IMR-90 (cell line): ENCODE measurements around the gene GPX5. TPM values are rescaled to one million over a fixed set of nuclear protein-coding genes. Genes with fewer than 3 reads are reported as not detected.

Source experiments
- ATAC-seq: fragments of 200-7000 bp; cut with Tn5 transposase; 2 replicates; pipeline ENCODE4 v1.9.1; 2020; ENCODE audit warnings: low read depth, mild to moderate bottlenecking, moderate library complexity
- BruUV-seq: library from RNA; stranded (reverse); fragments of 400-500 nt; replicated peaks from 2 replicates; lab custom pipeline; 2021; lab: Mats Ljungman, UMichigan
- CTCF ChIA-PET: fragments of 300-600 bp; formaldehyde crosslinking; extraction: SDS; loops from one replicate; lab custom pipeline; 2021; ENCODE audit warnings: antibody characterized with exemption; lab: Yijun Ruan, JAX
- POLR2A ChIA-PET: fragments of 300-600 bp; sonication (Branson Sonifier 250); formaldehyde crosslinking; loops from one replicate; lab custom pipeline; 2022; ENCODE audit warnings: antibody characterized with exemption; ENCODE audit not compliant: unreplicated experiment; lab: Charles Lee
- DNase-seq: peaks from one replicate; pipeline ENCODE4 v3.0.0; 2013
- H2AFZ ChIP-seq: replicated peaks from 2 replicates; pipeline ENCODE3; 2013; ENCODE audit warnings: low read length, mild to moderate bottlenecking; ENCODE audit not compliant: poor library complexity
- H2AK5ac ChIP-seq: 2 replicates; pipeline ENCODE4 v1.6.1; 2013; ENCODE audit warnings: low read depth, low read length, inconsistent platforms
- H2AK9ac ChIP-seq: replicated peaks from 2 replicates; pipeline ENCODE3; 2013; ENCODE audit warnings: mild to moderate bottlenecking, low read depth, low read length, moderate library complexity; ENCODE audit not compliant: poor library complexity
- H2BK120ac ChIP-seq: 2 replicates; pipeline ENCODE4 v1.6.1; 2013; ENCODE audit warnings: low read depth, low read length, inconsistent platforms
- H2BK15ac ChIP-seq: 3 replicates; pipeline ENCODE4 v1.6.1; 2013; ENCODE audit warnings: low read depth, low read length, inconsistent platforms
- H2BK20ac ChIP-seq: 2 replicates; pipeline ENCODE4 v1.6.1; 2013; ENCODE audit warnings: low read depth, mild to moderate bottlenecking, inconsistent platforms, low read length, moderate library complexity
- H2BK5ac ChIP-seq: 2 replicates; pipeline ENCODE4 v1.6.1; 2013; ENCODE audit warnings: mild to moderate bottlenecking, low read depth, low read length, inconsistent platforms; ENCODE audit not compliant: poor library complexity, severe bottlenecking
- H3K14ac ChIP-seq: replicated peaks from 2 replicates; pipeline ENCODE4 v1.6.1; 2013; ENCODE audit warnings: low read depth, low read length, inconsistent platforms
- H3K18ac ChIP-seq: 2 replicates; pipeline ENCODE4 v1.6.1; 2013; ENCODE audit warnings: low read depth, low read length, control low read depth
- H3K23ac ChIP-seq: 2 replicates; pipeline ENCODE4 v1.6.1; 2013; ENCODE audit warnings: low read depth, low read length, inconsistent platforms
- H3K27ac ChIP-seq: 2 replicates; pipeline ENCODE4 v1.5.1; 2013; ENCODE audit warnings: mild to moderate bottlenecking, control low read depth, low read length; ENCODE audit not compliant: insufficient read depth
- H3K27me3 ChIP-seq: 2 replicates; pipeline ENCODE4 v1.6.1; 2013; ENCODE audit warnings: low read length; ENCODE audit not compliant: control insufficient read depth, insufficient read depth
- H3K36me3 ChIP-seq: 2 replicates; pipeline ENCODE4 v1.6.1; 2013; ENCODE audit warnings: low read length, mixed read lengths; ENCODE audit not compliant: control insufficient read depth, insufficient read depth
- H3K4ac ChIP-seq: 2 replicates; pipeline ENCODE4 v1.6.1; 2013; ENCODE audit warnings: low read depth, low read length, inconsistent platforms
- H3K4me1 ChIP-seq: 2 replicates; pipeline ENCODE4 v1.6.1; 2013; ENCODE audit warnings: low read length, mixed read lengths; ENCODE audit not compliant: control insufficient read depth, insufficient read depth
- H3K4me2 ChIP-seq: 2 replicates; pipeline ENCODE4 v1.6.1; 2013; ENCODE audit warnings: low read depth, mild to moderate bottlenecking, control low read depth, low read length, moderate library complexity
- H3K4me3 ChIP-seq: 2 replicates; pipeline ENCODE4 v1.5.1; 2013; ENCODE audit warnings: low read depth, mild to moderate bottlenecking, control low read depth, low read length, moderate library complexity; ENCODE audit not compliant: insufficient read depth
- H3K56ac ChIP-seq: 2 replicates; pipeline ENCODE4 v1.6.1; 2013; ENCODE audit warnings: low read length, inconsistent platforms; ENCODE audit not compliant: insufficient read depth; ENCODE audit errors: extremely low read depth
- H3K79me1 ChIP-seq, 2 experiments: 2 replicates each; pipeline ENCODE4 v1.6.1; 2013; ENCODE audit warnings: low read length in 2 of 2, inconsistent platforms in 1 of 2, low read depth in 1 of 2
- H3K9ac ChIP-seq: 2 replicates; pipeline ENCODE4 v1.6.1; 2013; ENCODE audit warnings: low read depth, low read length, control low read depth
- H3K9me1 ChIP-seq: 2 replicates; pipeline ENCODE4 v1.6.1; 2013; ENCODE audit warnings: low read length, inconsistent platforms; ENCODE audit not compliant: insufficient read depth
- H3K9me3 ChIP-seq: 2 replicates; pipeline ENCODE4 v1.6.1; 2013; ENCODE audit warnings: low read length; ENCODE audit not compliant: control insufficient read depth, insufficient read depth
- H4K20me1 ChIP-seq: 2 replicates; pipeline ENCODE4 v1.6.1; 2013; ENCODE audit warnings: low read length, inconsistent platforms; ENCODE audit not compliant: insufficient read depth
- H4K5ac ChIP-seq: 2 replicates; pipeline ENCODE4 v1.6.1; 2013; ENCODE audit warnings: mild to moderate bottlenecking, low read depth, low read length, control low read depth
- H4K8ac ChIP-seq, 2 experiments: 2 replicates each; pipeline ENCODE4 v1.6.1; 2013; ENCODE audit warnings: low read depth in 2 of 2, low read length in 2 of 2, control low read depth in 1 of 2, inconsistent platforms in 1 of 2
- H4K91ac ChIP-seq: 2 replicates; pipeline ENCODE4 v1.6.1; 2013; ENCODE audit warnings: low read depth, low read length, inconsistent platforms; ENCODE audit not compliant: insufficient read depth
- BHLHE40 ChIP-seq: fragments of 150-350 bp; IDR thresholded peaks from 2 replicates; pipeline ENCODE4 v1.6.1; 2016; ENCODE audit warnings: mild to moderate bottlenecking, low read depth, low read length
- CEBPB ChIP-seq: IDR thresholded peaks from 2 replicates; pipeline ENCODE4 v1.6.1; 2012; ENCODE audit warnings: low read depth, low read length, improper control_type of control experiment
- CHD1 ChIP-seq: IDR thresholded peaks from 2 replicates; pipeline ENCODE4 v1.6.1; 2012; ENCODE audit warnings: low read depth, low read length, improper control_type of control experiment
- FOS ChIP-seq: fragments of 150-350 bp; IDR thresholded peaks from 2 replicates; pipeline ENCODE4 v1.6.1; 2016; ENCODE audit warnings: low read depth, low read length
- MAZ ChIP-seq: IDR thresholded peaks from 2 replicates; pipeline ENCODE4 v1.6.1; 2012; ENCODE audit warnings: low read depth, mild to moderate bottlenecking, low read length, improper control_type of control experiment, moderate library complexity, borderline replicate concordance
- MXI1 ChIP-seq: IDR thresholded peaks from 2 replicates; pipeline ENCODE4 v1.6.1; 2012; ENCODE audit warnings: low read depth, mild to moderate bottlenecking, low read length, moderate library complexity, borderline replicate concordance
- NFE2L2 ChIP-seq: fragments of 150-350 bp; IDR thresholded peaks from 2 replicates; pipeline ENCODE4 v1.6.1; 2016; ENCODE audit warnings: low read depth, mild to moderate bottlenecking, low read length
- POLR2A ChIP-seq: IDR thresholded peaks from 2 replicates; pipeline ENCODE4 v1.6.1; 2012; ENCODE audit warnings: mild to moderate bottlenecking, low read depth, low read length
- RCOR1 ChIP-seq: IDR thresholded peaks from 2 replicates; pipeline ENCODE4 v1.6.1; 2012; ENCODE audit warnings: mild to moderate bottlenecking, low read length, improper control_type of control experiment; ENCODE audit not compliant: insufficient replicate concordance
- RFX5 ChIP-seq: IDR thresholded peaks from 2 replicates; pipeline ENCODE4 v1.8.0; 2012; ENCODE audit warnings: low read depth, mild to moderate bottlenecking, low read length, moderate library complexity
- SMC3 ChIP-seq: fragments of 150-350 bp; IDR thresholded peaks from 2 replicates; pipeline ENCODE4 v1.6.1; 2016; ENCODE audit warnings: low read depth, mild to moderate bottlenecking, antibody characterized with exemption, low read length, moderate library complexity
- WGBS, 2 experiments: methylation state at CpG; one replicate each; pipeline versions ENCODE4 v1.1.5 to v1.1.7; 2013; ENCODE audit warnings: missing lambda C conversion rate in 2 of 2; ENCODE audit not compliant: insufficient read length in 1 of 2; ENCODE audit errors: extremely low coverage in 2 of 2; 5-methylcytosine and 5-hydroxymethylcytosine counted together
- dilution Hi-C: fragments of 300-500 bp; cut with HindIII; formaldehyde crosslinking; loops from one replicate; pipeline ENCODE4 v1.14.3; 2018; ENCODE audit warnings: low sequenced_read_pairs; ENCODE audit not compliant: unreplicated experiment
- in situ Hi-C: fragments of 300-500 bp; cut with MboI; formaldehyde crosslinking; loops from 3 replicates; pipeline ENCODE4 v1.14.3; 2019; ENCODE audit warnings: low sequenced_read_pairs, inconsistent platforms, mixed read lengths
- intact Hi-C: fragments of 100-400 bp; cut with micrococcal nuclease; formaldehyde crosslinking; loops from 2 replicates; pipeline ENCODE4 v1.10.0; 2022
- polyA plus RNA-seq, 3 experiments: library from polyadenylated mRNA; depleted of rRNA; stranded (reverse); fragments of >200 nt; gene quantifications; 2 replicates each; pipeline ENCODE4 v1.2.3, GENCODE V29; 2012; ENCODE audit warnings: low replicate concordance in 1 of 3
- total RNA-seq: library from RNA; depleted of rRNA; stranded (reverse); fragments of >200 nt; gene quantifications from 2 replicates; pipeline ENCODE4 v1.2.3, GENCODE V29; 2012
- TF ChIP-seq, protein P1 (sequence below): fragments of 150-350 bp; IDR thresholded peaks from 2 replicates; pipeline ENCODE4 v1.6.1; 2016; ENCODE audit warnings: low read depth, mild to moderate bottlenecking, low read length, moderate library complexity, borderline replicate concordance
- TF ChIP-seq, protein P2 (sequence below): conservative IDR thresholded peaks from 2 replicates; pipeline ENCODE4 v1.5.1; 2012; ENCODE audit warnings: mild to moderate bottlenecking, low read depth, low read length, improper control_type of control experiment

Gene GPX5
- total and polyA plus RNA-seq, 2 of the 4 experiments (the other 2 are of a cell fraction), result not detected

DNA sequence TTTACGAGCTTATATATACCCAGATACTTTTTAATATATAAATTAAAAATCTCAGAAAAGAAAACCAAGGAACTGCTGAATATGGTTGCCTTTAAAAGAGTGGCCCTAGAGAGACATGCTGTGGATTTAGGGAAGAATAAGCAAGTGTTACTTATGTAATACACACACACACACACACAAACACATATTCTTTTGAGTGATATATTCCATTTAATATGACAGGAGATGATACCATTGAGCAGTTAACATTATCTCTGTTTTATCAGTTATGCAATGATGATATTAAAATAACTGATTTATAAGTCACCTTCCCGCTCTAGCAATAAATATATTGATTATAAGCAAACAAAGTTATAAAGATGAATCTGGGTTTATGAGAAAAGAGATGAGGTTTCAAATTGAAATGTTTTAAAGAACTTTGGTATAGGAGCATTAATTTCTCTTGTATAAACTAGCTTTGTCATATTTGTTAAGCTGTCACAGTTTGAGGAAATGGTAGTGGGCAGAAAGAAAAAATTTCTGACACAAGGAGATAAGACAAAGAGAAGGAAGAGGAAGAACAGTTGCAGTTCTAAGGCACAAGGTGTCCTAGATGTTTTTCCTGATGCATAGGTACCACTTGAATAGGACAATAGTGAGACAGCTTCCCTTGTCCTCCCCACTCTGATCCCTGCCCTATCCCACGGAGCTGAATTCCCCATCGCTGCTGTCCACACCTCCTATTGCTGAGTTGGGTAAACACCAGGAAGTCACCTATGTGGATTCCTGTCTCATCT, 26.4 kb downstream of the GPX5 start (continued):
- TF ChIP-seq RCOR1, result no peak

DNA sequence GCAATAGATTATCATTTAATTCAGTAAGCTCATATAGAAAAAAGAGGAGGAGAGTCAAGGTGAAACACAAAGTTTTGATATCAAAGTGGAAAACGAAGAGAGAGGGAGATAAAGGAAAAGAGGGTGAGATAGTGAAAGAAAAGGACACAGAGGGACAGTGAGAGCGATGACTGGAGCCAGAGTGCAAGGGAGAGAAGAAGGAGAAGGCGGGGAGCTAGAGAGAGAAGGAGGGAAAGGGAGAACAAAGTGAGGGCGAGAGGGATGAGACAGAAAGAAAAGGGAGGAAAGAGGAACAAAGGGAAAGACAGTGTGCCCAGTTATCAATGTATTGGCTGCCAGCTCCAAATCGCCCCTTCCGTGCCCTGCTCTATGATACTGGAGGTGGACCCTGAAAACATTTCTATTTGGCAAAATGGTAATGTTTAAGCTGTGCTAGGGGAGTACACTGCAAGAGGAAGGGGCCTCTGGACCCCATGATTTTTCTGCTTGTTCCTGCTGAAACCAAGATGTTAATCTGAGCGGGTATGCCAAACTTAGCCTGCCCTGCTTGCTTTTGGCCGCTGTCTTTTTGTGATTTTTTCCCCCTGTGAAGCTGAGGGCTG, 27.8 kb downstream of the GPX5 start:
- Histone ChIP-seq H3K27me3 (peaks cover 4% of the 10 kb centered on the region; the same call in 1 of the 2 replicates), H3K18ac (no peak overlapping the region), H3K4me3 (no peak overlapping the region), H2BK120ac (no peak overlapping the region), H4K5ac (no peak overlapping the region), H2AK9ac (no peak overlapping the region), H3K4ac (no peak overlapping the region), H4K8ac (no peak overlapping the region), H4K20me1 (no peaks in the 10 kb centered on the region), H4K91ac (no peak overlapping the region), H2BK20ac (no peak overlapping the region), H3K4me1 (no peaks in the 10 kb centered on the region), H3K79me1 (no peaks in the 10 kb centered on the region), H3K14ac (no peak overlapping the region), H3K27ac (no peak overlapping the region), H3K9me3 (no peaks in the 10 kb centered on the region), H3K9me1 (no peaks in the 10 kb centered on the region), H3K36me3 (no peaks in the 10 kb centered on the region), H3K9ac (no peak overlapping the region), H3K56ac (no peak overlapping the region), H3K4me2 (no peak overlapping the region), H2AK5ac (no peak overlapping the region), H2BK5ac (no peak overlapping the region), H2BK15ac (no peak overlapping the region), H3K23ac (no peak overlapping the region), H2AFZ (no peak overlapping the region)
- DNase-seq (no peak), ATAC-seq (no peak)
- intact Hi-C loops, result no loop called here
- BruUV-seq, result no TSS peak
- WGBS, 2 experiments, result 26% methylated on average over 4 of the region's 8 CpGs; no CpG with 5 or more reads in 1 of the 2 experiments
- ChIA-PET POLR2A (no interaction called here), CTCF (interaction anchor here (0.6 kb wide), 1 partner anchor 33 kb away, joined by 3 read pairs; no protein-coding TSS in a partner anchor)
- in situ Hi-C loops, result no loop called here
- dilution Hi-C loops, result no loop called here
- no peak for TF ChIP-seq BHLHE40
- no peak for TF ChIP-seq POLR2A
- TF ChIP-seq, protein P1, sequence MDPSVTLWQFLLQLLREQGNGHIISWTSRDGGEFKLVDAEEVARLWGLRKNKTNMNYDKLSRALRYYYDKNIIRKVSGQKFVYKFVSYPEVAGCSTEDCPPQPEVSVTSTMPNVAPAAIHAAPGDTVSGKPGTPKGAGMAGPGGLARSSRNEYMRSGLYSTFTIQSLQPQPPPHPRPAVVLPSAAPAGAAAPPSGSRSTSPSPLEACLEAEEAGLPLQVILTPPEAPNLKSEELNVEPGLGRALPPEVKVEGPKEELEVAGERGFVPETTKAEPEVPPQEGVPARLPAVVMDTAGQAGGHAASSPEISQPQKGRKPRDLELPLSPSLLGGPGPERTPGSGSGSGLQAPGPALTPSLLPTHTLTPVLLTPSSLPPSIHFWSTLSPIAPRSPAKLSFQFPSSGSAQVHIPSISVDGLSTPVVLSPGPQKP, result no peak
- TF ChIP-seq CHD1, result no peak
- TF ChIP-seq FOS, result no peak
- TF ChIP-seq MAZ, result no peak
- TF ChIP-seq, protein P2, sequence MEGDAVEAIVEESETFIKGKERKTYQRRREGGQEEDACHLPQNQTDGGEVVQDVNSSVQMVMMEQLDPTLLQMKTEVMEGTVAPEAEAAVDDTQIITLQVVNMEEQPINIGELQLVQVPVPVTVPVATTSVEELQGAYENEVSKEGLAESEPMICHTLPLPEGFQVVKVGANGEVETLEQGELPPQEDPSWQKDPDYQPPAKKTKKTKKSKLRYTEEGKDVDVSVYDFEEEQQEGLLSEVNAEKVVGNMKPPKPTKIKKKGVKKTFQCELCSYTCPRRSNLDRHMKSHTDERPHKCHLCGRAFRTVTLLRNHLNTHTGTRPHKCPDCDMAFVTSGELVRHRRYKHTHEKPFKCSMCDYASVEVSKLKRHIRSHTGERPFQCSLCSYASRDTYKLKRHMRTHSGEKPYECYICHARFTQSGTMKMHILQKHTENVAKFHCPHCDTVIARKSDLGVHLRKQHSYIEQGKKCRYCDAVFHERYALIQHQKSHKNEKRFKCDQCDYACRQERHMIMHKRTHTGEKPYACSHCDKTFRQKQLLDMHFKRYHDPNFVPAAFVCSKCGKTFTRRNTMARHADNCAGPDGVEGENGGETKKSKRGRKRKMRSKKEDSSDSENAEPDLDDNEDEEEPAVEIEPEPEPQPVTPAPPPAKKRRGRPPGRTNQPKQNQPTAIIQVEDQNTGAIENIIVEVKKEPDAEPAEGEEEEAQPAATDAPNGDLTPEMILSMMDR, result no peak
- no peak for TF ChIP-seq MXI1
- no peak for TF ChIP-seq RCOR1
- TF ChIP-seq RFX5, result no peak
- TF ChIP-seq CEBPB, result no peak
- no peak for TF ChIP-seq NFE2L2
- no peak for TF ChIP-seq SMC3
